GM19193 (cell line): Measurements from ENCODE around the gene B4GALT1.

Experiments used
- POLR2A ChIP-seq: IDR thresholded peaks from 4 replicates; pipeline ENCODE4 v1.6.1; 2011; ENCODE audit not compliant: insufficient read depth, insufficient read length; ENCODE audit errors: extremely low read depth

B4GALT1 gene

DNA sequence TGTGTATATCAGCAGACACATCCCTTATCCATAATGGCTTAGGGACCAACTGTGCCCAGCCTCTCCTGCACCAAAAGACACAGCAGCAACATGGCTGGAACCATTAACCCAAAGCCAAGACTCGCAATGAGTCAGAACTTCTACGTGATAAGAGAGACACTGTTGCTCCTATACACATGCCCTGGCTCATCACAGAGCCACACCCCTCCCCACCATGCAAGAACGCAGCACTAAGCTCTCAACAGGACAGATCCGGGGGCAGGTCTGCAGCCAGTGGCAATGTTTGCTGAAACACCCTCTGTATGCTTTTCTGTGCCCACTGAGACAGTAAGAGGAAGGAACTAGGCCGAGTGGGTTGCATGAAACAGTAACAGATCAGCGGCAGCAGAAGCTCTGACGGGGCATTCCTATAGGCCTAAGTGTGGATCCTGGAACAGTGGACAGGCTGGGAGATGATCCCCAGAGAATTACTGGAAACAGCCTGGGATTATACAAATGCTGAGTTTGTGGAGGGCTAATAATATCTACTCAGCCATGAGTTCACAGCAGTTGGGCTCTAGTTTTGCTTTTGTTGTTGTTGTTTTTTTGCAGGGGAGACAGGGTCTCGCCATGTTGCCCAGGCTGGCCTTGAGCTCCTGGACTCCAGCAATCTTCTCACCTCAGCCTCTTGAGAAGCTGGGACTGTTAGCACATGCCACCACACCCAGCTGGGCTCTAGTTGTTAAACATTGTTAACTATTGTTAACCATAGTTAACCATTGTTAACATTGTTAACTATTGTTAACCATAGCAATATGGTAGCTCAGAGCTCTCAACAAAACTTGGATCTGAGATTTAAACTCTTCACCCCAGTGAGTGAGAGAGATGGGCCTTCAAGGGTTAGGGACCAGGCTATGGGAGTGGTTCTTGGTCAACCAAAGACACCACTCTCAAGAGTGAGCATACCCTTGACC, 41.0 kb downstream of the B4GALT1 start:
- no peak for TF ChIP-seq POLR2A

DNA sequence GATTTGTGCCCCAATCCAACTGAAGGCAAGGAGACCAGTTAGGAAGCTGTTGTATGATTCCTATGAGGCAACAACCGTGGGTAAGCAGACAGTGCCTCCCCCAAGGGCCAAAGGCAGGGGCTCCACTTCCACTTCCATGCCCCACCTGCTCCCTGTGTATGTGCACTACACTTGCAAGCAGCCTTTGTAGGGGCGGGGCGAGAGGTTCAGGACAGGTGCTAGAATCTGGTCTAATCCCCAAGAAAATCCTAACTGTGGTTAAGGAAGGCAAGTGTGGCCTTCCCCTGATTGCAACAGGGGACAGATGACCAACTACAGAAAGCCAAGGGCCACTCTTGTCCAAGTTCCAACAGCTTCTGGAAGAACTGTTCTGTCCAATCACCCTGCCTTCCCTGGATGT, 41.7 kb downstream of the B4GALT1 start:
- TF ChIP-seq POLR2A: no peak

DNA sequence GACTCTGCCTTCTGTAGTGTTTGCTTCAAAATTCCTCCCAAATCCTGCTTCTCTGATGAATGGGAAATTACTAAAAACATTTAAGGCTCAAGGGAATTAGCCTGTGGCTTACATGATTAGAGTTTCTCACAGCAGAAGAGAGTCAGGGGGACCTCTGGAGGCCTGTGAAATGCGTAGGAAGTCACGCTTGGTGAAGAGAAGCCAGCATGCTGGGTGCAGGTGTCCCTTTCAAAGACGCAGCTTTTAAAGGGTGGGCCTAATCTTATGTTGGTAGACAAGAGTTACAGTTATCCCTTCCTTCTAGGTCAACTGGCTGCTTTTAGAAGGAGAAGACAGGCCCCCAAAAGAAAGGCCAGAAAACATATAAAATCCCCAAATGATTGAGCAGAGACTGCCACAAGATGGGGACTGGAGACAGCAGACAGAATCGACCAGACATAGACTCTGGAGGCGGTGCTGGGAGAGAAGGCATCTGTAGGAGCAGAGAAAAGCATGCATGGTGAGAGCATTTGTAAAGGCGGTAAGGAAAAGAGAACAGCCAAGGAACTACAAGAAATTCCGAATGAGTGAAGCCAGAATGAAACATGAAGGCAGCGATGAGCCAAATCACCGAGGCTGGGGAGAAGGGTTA, 42.3 kb downstream of the B4GALT1 start:
- no peak for TF ChIP-seq POLR2A

DNA sequence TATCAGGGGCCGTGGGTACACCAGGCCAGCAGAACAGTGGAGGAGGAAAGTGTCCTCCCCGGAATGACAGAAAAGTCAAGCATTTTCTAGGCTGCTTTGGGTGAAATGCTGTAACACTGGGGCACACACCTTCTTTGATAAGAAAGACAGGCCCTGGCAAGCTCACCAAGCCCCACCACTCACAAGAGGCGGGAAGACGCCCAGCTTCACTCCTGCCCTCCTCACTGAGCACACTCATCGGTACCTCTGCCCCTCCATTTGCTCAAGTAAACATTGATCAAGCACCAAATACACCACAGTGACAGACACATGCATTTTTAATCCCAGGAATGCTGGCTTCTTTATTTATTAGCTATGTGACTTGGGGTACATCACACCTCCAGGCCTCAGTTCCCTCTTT, 43.1 kb downstream of the B4GALT1 start:
- TF ChIP-seq POLR2A: no peak

DNA sequence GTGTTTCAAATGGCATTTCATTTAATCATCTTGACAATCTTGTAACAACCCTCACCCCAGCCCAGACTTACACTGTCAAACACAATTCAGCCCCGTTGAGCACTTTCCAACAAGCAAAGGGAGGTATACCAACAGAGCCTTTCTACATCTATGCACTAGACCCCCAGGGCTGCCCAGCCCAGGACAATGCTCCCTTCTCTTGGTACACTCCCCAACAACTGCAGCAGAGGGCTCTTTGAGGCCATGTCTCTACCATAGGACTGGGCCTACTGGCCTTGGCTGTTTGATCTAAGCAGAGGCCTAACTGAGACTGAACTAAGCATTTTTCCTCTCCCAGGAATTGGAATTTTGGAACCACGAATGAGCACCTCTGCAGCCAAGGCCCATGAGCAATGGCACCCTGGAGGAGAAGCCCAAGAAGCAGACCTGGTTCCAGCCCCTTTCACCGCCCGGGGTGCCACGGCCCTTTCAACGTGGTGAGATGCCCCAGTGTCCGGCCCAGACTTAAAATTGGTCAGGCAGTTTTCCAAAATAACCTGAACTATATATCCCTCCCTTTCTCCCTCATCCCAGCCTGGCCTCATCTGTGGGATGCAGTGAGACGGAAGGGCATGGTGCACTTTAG, 43.6 kb downstream of the B4GALT1 start:
- TF ChIP-seq POLR2A: no peak

DNA sequence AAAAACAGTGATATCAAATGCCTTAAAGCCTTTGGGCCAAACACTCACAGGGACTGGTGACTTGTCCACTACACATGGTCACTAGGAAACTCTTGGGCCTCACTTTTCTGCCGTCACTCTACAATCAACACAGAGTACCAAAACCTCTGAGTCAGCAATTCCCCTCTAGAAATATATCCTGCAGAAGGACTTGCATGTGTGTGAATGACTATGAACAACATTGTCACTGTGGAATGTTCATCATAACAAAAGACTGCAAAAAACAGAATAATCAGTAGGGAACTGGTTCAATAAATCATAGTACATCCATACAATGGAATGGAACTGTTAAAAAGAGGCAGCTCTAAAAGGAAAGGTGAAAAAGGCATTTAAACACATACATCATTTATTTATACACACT, 46.5 kb downstream of the B4GALT1 start:
- no peak for TF ChIP-seq POLR2A

DNA sequence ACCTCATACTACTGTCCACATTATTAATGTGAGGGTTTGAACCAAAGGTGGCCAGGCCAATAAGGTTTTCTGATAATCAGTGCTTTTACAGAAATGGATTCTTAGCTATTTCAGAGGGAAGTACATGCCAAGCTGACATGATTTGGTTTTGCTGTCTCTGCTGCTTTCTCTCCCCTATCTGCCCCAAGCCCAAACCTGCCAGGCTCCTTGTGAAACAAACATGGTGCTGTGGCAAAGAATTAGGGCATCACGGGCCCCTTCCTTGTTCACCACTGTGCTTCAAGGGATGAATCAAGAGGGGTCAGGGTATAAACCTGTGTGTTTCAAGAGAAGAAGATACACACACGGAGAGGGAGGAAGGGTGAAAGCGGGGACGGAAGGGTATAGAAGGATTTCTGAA, 49.3 kb downstream of the B4GALT1 start:
- no peak for TF ChIP-seq POLR2A

DNA sequence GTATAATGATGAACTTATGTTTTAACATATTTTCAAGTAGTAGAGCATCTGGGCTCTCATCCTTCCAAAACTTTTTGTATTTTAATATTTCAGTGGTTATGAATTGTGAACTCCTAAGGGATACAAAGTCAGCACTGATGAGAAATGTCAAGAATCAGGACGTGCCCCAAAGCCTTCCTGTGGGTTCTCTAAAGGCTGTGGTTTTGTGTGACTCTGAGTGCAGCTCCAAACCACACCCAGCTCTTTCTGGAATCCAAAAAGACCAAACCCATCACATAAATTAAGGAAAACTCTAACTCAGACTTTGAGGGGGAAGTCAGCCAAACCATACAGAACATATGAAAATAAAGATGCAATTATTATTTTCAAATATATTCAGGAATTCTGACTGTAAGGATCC, 49.8 kb downstream of the B4GALT1 start:
- no peak for TF ChIP-seq POLR2A

DNA sequence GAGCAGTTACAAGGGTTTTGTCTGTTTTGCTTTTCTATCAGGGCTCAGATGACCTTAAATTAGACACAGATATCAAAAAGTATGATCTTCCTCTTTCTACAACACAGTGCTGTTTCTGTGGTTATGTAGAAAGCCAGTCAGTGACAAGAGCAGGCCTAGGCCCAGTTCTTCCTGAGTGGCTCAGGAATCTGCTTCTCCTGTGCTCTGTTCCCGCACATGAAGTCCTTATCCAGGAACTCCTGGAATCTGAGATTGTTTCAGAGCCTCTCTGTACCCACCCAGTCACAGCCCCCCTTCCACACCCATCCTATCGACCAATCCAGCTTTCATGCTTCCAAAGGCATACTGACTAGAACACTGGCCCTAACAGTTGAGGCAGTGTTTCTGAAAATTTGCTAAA, 50.3 kb downstream of the B4GALT1 start:
- no peak for TF ChIP-seq POLR2A

DNA sequence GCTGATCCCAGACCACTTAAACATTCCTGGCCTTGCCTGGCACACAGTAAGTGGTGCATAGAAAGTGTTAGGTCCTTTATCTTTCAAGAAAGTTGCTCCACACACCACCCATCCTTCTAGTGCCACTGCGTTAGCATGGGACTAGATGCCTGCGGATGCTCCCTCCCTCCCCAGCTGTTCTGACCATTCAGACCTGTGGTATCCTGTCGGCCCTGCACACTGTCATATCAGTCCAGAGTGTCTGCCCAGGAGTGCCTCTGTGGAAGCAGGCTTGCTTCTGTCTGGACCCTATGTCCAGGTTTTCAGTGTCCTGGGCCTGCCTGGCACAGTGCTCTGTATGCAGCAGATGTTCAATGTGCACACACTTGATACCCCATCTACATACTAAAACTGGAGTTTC, 52.4 kb downstream of the B4GALT1 start:
- no peak for TF ChIP-seq POLR2A

DNA sequence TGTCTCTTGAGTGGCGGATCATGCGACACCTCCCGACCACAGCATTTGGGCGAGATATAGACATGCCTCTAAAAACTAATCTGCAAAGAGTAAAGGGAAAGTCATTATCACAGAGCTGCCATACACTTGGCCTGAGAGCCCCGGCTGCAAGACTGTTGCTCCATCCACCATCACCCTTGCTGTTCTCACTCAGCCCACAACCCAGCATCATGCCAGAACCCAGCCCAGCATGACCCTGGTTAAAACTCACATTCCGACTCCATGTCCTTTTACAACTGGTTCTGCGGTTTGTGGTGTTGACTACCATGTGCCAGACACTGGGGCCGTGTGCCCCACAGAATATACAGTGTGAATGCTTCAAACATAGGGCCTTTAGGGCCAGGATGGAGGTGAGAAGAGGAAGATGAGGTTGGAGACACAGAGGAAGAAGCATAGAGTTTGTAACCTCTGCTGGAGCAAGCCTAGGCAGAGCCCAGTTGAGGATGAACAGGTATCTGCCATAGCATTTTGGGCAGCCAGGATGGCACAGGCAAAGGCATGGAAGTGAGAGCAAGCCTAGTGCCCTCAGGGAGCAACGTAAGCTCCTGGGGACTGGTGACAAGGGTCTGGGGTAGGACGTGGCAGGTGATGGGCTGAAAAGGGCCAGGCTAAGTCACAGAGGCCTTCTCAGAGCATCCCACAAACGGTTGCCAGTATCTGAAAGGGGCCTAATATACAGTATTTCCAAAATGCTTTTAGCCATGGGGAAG, 53.2 kb downstream of the B4GALT1 start:
- TF ChIP-seq POLR2A: no peak

DNA sequence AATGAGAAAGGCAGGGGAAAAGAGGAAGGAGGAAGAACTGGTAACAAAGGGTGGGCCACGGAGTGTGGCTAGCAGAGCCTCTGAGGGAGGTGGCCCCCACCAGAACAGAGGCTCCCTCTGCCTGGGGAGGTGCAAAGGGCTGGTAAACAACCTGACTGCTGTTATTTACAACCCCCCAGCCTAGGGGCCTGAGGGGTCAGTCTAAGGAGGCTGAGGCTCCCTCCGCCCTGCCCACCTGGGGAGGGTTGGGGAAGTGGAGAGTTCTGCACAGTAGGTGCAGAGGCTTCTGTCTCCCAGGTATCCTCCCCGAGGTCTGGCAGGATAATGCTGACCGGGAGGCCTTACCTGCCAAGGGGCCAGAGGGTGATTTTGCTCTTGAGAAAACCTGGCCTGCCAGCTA, 55.0 kb downstream of the B4GALT1 start:
- no peak for TF ChIP-seq POLR2A

DNA sequence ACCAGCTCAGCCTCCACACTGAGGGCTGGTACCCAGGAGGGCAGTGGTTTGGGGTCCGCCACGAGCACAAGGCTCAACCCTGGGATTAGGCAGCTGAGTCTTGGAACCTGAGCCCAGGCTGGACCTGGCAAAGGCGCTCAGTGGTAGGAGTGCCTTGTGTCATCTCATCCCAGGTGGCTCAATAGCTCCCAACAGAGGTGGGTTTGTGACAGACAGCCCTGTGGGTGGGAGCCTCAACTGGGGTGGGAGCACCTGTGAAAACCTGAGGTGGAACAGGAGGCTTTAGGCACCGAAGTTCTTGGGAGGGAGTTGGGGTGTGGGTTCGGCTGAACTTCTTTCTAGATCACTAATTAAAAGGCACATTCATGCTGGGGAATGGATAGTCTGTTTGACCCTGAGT, 55.5 kb downstream of the B4GALT1 start:
- no peak for TF ChIP-seq POLR2A

DNA sequence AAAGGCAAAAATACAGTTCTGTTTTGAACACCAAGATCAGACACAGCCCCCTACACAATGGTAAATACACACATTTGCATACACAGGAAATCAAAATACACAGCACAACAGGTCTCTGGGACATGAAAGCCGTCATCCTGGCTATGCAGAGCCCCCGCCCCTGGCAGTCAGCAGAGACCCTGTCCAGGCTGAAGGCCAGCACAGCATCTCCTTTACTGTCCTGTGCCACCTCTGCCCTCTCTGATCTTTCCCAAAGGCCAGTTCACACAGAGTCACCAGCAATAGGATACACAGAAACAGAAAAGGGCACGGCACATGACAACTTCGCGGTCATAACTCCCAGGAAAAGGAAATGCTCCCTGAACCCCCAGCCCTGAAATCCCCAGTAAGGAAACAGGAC, 56.5 kb downstream of the B4GALT1 start:
- TF ChIP-seq POLR2A: no peak
